ENCODE data around the gene NUP210L. TPM values are rescaled to one million over a fixed set of nuclear protein-coding genes. Genes with fewer than 3 reads are reported as not detected.

Gene NUP210L
- total and polyA plus RNA-seq, 9 donors, result 0.07 to 0.10 TPM; not detected in 7

- H3K4me1 ChIP-seq (ENCODE audit: insufficient read depth), result peaks cover 16% of the 10 kb centered on the region
- TF ChIP-seq CTCF (IDR thresholded peaks at IDR 0.05) (no peak), EP300 (IDR thresholded peaks at IDR 0.05) (no peak), POLR2A (IDR thresholded peaks at IDR 0.05) (no peak)
- no peak for DNase-seq
- 79 to 88% (median 84%) methylated on average over 3 of the region's 3 CpGs for WGBS, 3 donors
- H3K4me3 ChIP-seq, result no peak overlapping the region
- H3K27ac ChIP-seq, result no peak overlapping the region
- no peaks in the 10 kb centered on the region for H3K36me3 ChIP-seq
- no peaks in the 10 kb centered on the region for H3K27me3 ChIP-seq
- intact Hi-C loops (cut with DNase I), result no loop called here
- no peaks in the 10 kb centered on the region for H3K9me3 ChIP-seq
Measured at GRCh38 chr1:154179946-154180687, 25.2 kb upstream of the NUP210L start.

- 43 to 57% (median 51%) methylated on average over 10 of the region's 10 CpGs for WGBS, 3 donors
- no peaks in the 10 kb centered on the region for H3K36me3 ChIP-seq
- H3K4me1 ChIP-seq (ENCODE audit: insufficient read depth), result peaks cover 16% of the 10 kb centered on the region
- intact Hi-C loops (cut with DNase I), result no loop called here
- H3K27ac ChIP-seq, result no peak overlapping the region
- no peaks in the 10 kb centered on the region for H3K27me3 ChIP-seq
- H3K9me3 ChIP-seq, result no peaks in the 10 kb centered on the region
- no peak for DNase-seq
- no peak for TF ChIP-seq CTCF (IDR thresholded peaks at IDR 0.05)
- no peak for TF ChIP-seq POLR2A (IDR thresholded peaks at IDR 0.05)
- TF ChIP-seq EP300 (IDR thresholded peaks at IDR 0.05), result no peak
- no peak overlapping the region for H3K4me3 ChIP-seq
Measured at GRCh38 chr1:154178911-154179811, 24.3 kb upstream of the NUP210L start.

- Histone ChIP-seq H3K4me1 (ENCODE audit: insufficient read depth) (peaks cover 14% of the 10 kb centered on the region), H3K36me3 (no peaks in the 10 kb centered on the region), H3K27ac (no peak overlapping the region), H3K9me3 (no peaks in the 10 kb centered on the region), H3K27me3 (no peaks in the 10 kb centered on the region), H3K4me3 (no peak overlapping the region)
- 32 to 44% (median 44%) methylated on average over 2 of the region's 2 CpGs for WGBS, 3 donors
- DNase-seq, result no peak
- intact Hi-C loops (cut with DNase I), result no loop called here
- TF ChIP-seq POLR2A (IDR thresholded peaks at IDR 0.05) (no peak), EP300 (IDR thresholded peaks at IDR 0.05) (no peak), CTCF (IDR thresholded peaks at IDR 0.05) (no peak)
Measured at GRCh38 chr1:154178013-154178412, 23.1 kb upstream of the NUP210L start.

- whole genome bisulfite sequencing, 3 donors, result 34 to 41% (median 40%) methylated on average over 2 of the region's 2 CpGs
- no peak for DNase-seq
- H3K27me3 ChIP-seq, result no peaks in the 10 kb centered on the region
- no peak overlapping the region for H3K27ac ChIP-seq
- no peak for TF ChIP-seq CTCF (IDR thresholded peaks at IDR 0.05)
- TF ChIP-seq EP300 (IDR thresholded peaks at IDR 0.05), result no peak
- no peak for TF ChIP-seq POLR2A (IDR thresholded peaks at IDR 0.05)
- H3K4me3 ChIP-seq, result no peak overlapping the region
- no peaks in the 10 kb centered on the region for H3K9me3 ChIP-seq
- H3K4me1 ChIP-seq (ENCODE audit: insufficient read depth), result peaks cover 13% of the 10 kb centered on the region
- no peaks in the 10 kb centered on the region for H3K36me3 ChIP-seq
- intact Hi-C loops (cut with DNase I), result no loop called here
Measured at GRCh38 chr1:154176337-154176736, 21.5 kb upstream of the NUP210L start.
